NCI-H2196 (cell line): ENCODE measurements around the gene EIF2B2.
A peak's percentile ranks its signal among the peaks of the same experiment; 100 is the strongest.

Experiments used
- DNase-seq: peaks from one replicate; lab custom pipeline; 2025; ENCODE audit not compliant: unreplicated experiment; lab: John Stamatoyannopoulos, UW

EIF2B2 gene

GRCh38 chr14:75040959-75041358 is 38.2 kb downstream of the EIF2B2 start:
- no peak for DNase-seq

GRCh38 chr14:75041613-75042012 is 38.9 kb downstream of the EIF2B2 start:
- no peak for DNase-seq

GRCh38 chr14:75042035-75042434 is 39.3 kb downstream of the EIF2B2 start:
- DNase-seq = no peak

- DNase-seq = no peak
Observed at GRCh38 chr14:75044322-75044721, 41.6 kb downstream of the EIF2B2 start.

GRCh38 chr14:75044752-75045151 is 42.0 kb downstream of the EIF2B2 start:
- DNase-seq = no peak

- no peak for DNase-seq
Observed at GRCh38 chr14:75046275-75046674, 43.6 kb downstream of the EIF2B2 start.

- no peak for DNase-seq
Observed at GRCh38 chr14:75046899-75047298, 44.2 kb downstream of the EIF2B2 start.

- DNase-seq = no peak
Observed at GRCh38 chr14:75047506-75047905, 44.8 kb downstream of the EIF2B2 start.

GRCh38 chr14:75048101-75048500 is 45.4 kb downstream of the EIF2B2 start:
- DNase-seq = no peak

GRCh38 chr14:75049136-75049535 is 46.4 kb downstream of the EIF2B2 start:
- no peak for DNase-seq

- DNase-seq = no peak
Observed at GRCh38 chr14:75049731-75050201, 47.0 kb downstream of the EIF2B2 start.

- peak; percentile 98 for DNase-seq
Observed at GRCh38 chr14:75050852-75051555, 48.3 kb downstream of the EIF2B2 start, which contains the start of gene MLH3. TSS of gene MLH3 (minus strand) at chr14:75051467. CDS start at chr14:75049655, 1,812 bp downstream.

- DNase-seq = no peak
Observed at GRCh38 chr14:75051556-75051899, 48.8 kb downstream of the EIF2B2 start.

- DNase-seq = no peak
Observed at GRCh38 chr14:75053396-75054291, 50.9 kb downstream of the EIF2B2 start.

GRCh38 chr14:75054421-75054820 is 51.7 kb downstream of the EIF2B2 start:
- DNase-seq = no peak

GRCh38 chr14:75059642-75060041 is 56.9 kb downstream of the EIF2B2 start:
- DNase-seq = no peak

GRCh38 chr14:75060420-75060819 is 57.7 kb downstream of the EIF2B2 start:
- DNase-seq = no peak
